HepG2 (cell line): Measurements from ENCODE around the gene SMIM36. TPM values are rescaled to one million over a fixed set of nuclear protein-coding genes. Genes with fewer than 3 reads are reported as not detected.

Experiments
- AHR ChIP-seq: IDR thresholded peaks from 2 replicates; pipeline ENCODE4 v1.6.1; 2018; ENCODE audit warnings: missing genetic modification reagents, missing compliant biosample characterization
- CHD2 ChIP-seq: IDR thresholded peaks from 2 replicates; pipeline ENCODE4 v1.6.1; 2011; ENCODE audit warnings: low read depth, low read length, improper control_type of control experiment
- HNF4G ChIP-seq, 2 experiments: sonication (generic) in 1 of 2; formaldehyde crosslinking in 1 of 2; IDR thresholded peaks; 2 replicates each; pipeline versions ENCODE4 v1.4.0 to v1.6.1; 2011 to 2020; ENCODE audit warnings: borderline replicate concordance in 2 of 2, low read depth in 2 of 2, mild to moderate bottlenecking in 2 of 2, low read length in 1 of 2, missing genetic modification reagents in 1 of 2, moderate library complexity in 1 of 2
- MZF1 ChIP-seq: sonication (generic); formaldehyde crosslinking; IDR thresholded peaks from 2 replicates; pipeline ENCODE4 v1.8.1; 2023; ENCODE audit warnings: mild to moderate bottlenecking, missing genetic modification reagents, borderline replicate concordance
- RAD51 ChIP-seq: fragments of 450-650 bp; IDR thresholded peaks from 2 replicates; pipeline ENCODE4 v1.6.1; 2016; ENCODE audit warnings: borderline replicate concordance
- SAFB2 ChIP-seq: sonication (generic); formaldehyde crosslinking; IDR thresholded peaks from 2 replicates; pipeline ENCODE4 v1.5.1; 2020; ENCODE audit warnings: missing genetic modification reagents, low read depth, mild to moderate bottlenecking, borderline replicate concordance
- ZNF44 ChIP-seq: sonication (generic); formaldehyde crosslinking; IDR thresholded peaks from 2 replicates; pipeline ENCODE4 v1.5.1; 2020; ENCODE audit warnings: mild to moderate bottlenecking, missing genetic modification reagents
- ZNF879 ChIP-seq: sonication (generic); formaldehyde crosslinking; IDR thresholded peaks from 2 replicates; pipeline ENCODE4 v1.8.1; 2023; ENCODE audit warnings: missing genetic modification reagents
- polyA plus RNA-seq, 8 experiments: library from polyadenylated mRNA; depleted of rRNA in 3 of 8; stranded (reverse) in 7 of 8; unstranded in 1 of 8; fragments of >200 nt; fragmentation: Illumina TruSeq in 4 of 8; extraction: Trizol in 4 of 8; gene quantifications; 2 replicates each; pipeline versions ENCODE4 v1.2.1 to v1.2.3, GENCODE V29; 2011 to 2016; ENCODE audit warnings: low read depth in 4 of 8, missing spikeins in 1 of 8, mixed read lengths in 1 of 8; ENCODE audit not compliant: insufficient read depth in 1 of 8
- total RNA-seq, 5 experiments: library from RNA; depleted of rRNA; stranded (reverse); fragments of >200 nt; fragmentation: Illumina TruSeq; extraction: Trizol; gene quantifications; 2 replicates each; pipeline ENCODE4 v1.2.3, GENCODE V29; 2016; ENCODE audit warnings: low read depth in 1 of 5
- TF ChIP-seq, protein P1 (sequence below): sonication (generic); formaldehyde crosslinking; IDR thresholded peaks from 2 replicates; pipeline ENCODE4 v1.9.0; 2021; ENCODE audit warnings: missing genetic modification reagents, borderline replicate concordance
- TF ChIP-seq, protein P2 (sequence below): sonication (generic); formaldehyde crosslinking; IDR thresholded peaks from 2 replicates; pipeline ENCODE4 v1.8.0; 2022; ENCODE audit warnings: mild to moderate bottlenecking, missing genetic modification reagents; ENCODE audit not compliant: insufficient replicate concordance
- TF ChIP-seq, protein P3 (sequence below): sonication (generic); formaldehyde crosslinking; conservative IDR thresholded peaks from 2 replicates; pipeline ENCODE4 v1.4.0; 2020; ENCODE audit warnings: mild to moderate bottlenecking, missing genetic modification reagents, moderate library complexity
- TF ChIP-seq, protein P4 (sequence below): fragments of 450-650 bp; IDR thresholded peaks from 2 replicates; pipeline ENCODE4 v1.6.1; 2017; ENCODE audit warnings: mild to moderate bottlenecking

Gene SMIM36
- total and polyA plus RNA-seq, 2 of the 13 experiments (the other 11 are each of a cell fraction or from before 2014, with no cell fraction given): not detected

DNA sequence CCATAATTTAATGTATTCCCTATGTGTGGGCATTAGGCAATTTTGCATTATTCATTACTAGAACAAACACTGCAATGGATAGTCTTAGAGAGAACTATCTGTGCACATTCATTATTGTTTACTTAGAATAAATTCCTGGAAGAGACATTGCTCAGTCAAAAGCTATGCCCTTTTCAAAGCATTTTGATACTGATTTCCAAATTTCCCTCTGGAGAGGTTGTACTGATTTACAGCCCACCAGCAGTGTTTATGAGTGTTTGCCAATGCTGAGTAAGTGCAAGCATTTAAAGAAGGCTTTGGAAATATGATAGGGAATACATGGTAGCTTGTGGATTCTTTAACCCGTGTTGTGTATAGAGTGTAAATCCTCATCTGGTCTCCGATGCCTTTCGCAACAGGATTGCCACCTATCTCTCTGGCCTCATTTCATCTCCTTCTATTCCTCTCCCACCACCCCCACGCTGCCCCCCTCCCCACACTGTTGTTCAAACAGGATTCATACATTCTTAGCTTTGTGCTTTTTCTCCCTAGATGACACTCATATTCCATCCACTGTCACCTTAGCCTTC, 56.3 kb downstream of the SMIM36 start (continued):
- TF ChIP-seq, protein P1, sequence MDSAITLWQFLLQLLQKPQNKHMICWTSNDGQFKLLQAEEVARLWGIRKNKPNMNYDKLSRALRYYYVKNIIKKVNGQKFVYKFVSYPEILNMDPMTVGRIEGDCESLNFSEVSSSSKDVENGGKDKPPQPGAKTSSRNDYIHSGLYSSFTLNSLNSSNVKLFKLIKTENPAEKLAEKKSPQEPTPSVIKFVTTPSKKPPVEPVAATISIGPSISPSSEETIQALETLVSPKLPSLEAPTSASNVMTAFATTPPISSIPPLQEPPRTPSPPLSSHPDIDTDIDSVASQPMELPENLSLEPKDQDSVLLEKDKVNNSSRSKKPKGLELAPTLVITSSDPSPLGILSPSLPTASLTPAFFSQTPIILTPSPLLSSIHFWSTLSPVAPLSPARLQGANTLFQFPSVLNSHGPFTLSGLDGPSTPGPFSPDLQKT: no peak
- TF ChIP-seq HNF4G (IDR thresholded peaks at IDR 0.05; ENCODE audit: borderline replicate concordance, low read depth, low read length) (no peak), HNF4G (CRISPR knock-in tag; IDR thresholded peaks at IDR 0.05; ENCODE audit: borderline replicate concordance, low read depth) (no peak), RAD51 (no peak), CHD2 (no peak), ZNF879 (no peak), MZF1 (CRISPR knock-in tag) (no peak), SAFB2 (CRISPR knock-in tag) (no peak), AHR (no peak), ZNF44 (no peak)
- TF ChIP-seq, protein P2, sequence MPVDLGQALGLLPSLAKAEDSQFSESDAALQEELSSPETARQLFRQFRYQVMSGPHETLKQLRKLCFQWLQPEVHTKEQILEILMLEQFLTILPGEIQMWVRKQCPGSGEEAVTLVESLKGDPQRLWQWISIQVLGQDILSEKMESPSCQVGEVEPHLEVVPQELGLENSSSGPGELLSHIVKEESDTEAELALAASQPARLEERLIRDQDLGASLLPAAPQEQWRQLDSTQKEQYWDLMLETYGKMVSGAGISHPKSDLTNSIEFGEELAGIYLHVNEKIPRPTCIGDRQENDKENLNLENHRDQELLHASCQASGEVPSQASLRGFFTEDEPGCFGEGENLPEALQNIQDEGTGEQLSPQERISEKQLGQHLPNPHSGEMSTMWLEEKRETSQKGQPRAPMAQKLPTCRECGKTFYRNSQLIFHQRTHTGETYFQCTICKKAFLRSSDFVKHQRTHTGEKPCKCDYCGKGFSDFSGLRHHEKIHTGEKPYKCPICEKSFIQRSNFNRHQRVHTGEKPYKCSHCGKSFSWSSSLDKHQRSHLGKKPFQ (CRISPR knock-in tag): no peak
- TF ChIP-seq, protein P3, sequence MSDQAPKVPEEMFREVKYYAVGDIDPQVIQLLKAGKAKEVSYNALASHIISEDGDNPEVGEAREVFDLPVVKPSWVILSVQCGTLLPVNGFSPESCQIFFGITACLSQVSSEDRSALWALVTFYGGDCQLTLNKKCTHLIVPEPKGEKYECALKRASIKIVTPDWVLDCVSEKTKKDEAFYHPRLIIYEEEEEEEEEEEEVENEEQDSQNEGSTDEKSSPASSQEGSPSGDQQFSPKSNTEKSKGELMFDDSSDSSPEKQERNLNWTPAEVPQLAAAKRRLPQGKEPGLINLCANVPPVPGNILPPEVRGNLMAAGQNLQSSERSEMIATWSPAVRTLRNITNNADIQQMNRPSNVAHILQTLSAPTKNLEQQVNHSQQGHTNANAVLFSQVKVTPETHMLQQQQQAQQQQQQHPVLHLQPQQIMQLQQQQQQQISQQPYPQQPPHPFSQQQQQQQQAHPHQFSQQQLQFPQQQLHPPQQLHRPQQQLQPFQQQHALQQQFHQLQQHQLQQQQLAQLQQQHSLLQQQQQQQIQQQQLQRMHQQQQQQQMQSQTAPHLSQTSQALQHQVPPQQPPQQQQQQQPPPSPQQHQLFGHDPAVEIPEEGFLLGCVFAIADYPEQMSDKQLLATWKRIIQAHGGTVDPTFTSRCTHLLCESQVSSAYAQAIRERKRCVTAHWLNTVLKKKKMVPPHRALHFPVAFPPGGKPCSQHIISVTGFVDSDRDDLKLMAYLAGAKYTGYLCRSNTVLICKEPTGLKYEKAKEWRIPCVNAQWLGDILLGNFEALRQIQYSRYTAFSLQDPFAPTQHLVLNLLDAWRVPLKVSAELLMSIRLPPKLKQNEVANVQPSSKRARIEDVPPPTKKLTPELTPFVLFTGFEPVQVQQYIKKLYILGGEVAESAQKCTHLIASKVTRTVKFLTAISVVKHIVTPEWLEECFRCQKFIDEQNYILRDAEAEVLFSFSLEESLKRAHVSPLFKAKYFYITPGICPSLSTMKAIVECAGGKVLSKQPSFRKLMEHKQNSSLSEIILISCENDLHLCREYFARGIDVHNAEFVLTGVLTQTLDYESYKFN (CRISPR knock-in tag): peak; percentile 54; the same call in 1 of the 2 replicates
- TF ChIP-seq, protein P4, sequence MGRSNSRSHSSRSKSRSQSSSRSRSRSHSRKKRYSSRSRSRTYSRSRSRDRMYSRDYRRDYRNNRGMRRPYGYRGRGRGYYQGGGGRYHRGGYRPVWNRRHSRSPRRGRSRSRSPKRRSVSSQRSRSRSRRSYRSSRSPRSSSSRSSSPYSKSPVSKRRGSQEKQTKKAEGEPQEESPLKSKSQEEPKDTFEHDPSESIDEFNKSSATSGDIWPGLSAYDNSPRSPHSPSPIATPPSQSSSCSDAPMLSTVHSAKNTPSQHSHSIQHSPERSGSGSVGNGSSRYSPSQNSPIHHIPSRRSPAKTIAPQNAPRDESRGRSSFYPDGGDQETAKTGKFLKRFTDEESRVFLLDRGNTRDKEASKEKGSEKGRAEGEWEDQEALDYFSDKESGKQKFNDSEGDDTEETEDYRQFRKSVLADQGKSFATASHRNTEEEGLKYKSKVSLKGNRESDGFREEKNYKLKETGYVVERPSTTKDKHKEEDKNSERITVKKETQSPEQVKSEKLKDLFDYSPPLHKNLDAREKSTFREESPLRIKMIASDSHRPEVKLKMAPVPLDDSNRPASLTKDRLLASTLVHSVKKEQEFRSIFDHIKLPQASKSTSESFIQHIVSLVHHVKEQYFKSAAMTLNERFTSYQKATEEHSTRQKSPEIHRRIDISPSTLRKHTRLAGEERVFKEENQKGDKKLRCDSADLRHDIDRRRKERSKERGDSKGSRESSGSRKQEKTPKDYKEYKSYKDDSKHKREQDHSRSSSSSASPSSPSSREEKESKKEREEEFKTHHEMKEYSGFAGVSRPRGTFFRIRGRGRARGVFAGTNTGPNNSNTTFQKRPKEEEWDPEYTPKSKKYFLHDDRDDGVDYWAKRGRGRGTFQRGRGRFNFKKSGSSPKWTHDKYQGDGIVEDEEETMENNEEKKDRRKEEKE: no peak
